Vagina (tissue), 2 donors: ENCODE results near the gene DCTN2. TPM values are rescaled to one million over a fixed set of nuclear protein-coding genes. Genes with fewer than 3 reads are reported as not detected.

Experiments used
- DNase-seq, 2 donors: peaks; one replicate each; pipeline ENCODE4 v3.0.0-alpha.2; 2017; ENCODE audit errors: extremely low spot score in 2 of 2
- H3K27ac ChIP-seq: fragments of 200-600 bp; sonication (generic); one replicate; pipeline ENCODE4 v1.5.1; 2019
- H3K27me3 ChIP-seq: fragments of 200-600 bp; sonication (generic); one replicate; pipeline ENCODE4 v1.5.1; 2019
- H3K36me3 ChIP-seq, 2 donors: fragments of 200-600 bp; sonication (generic); one replicate each; pipeline ENCODE4 v1.5.1; 2017 to 2019
- H3K4me1 ChIP-seq: fragments of 200-600 bp; sonication (generic); one replicate; pipeline ENCODE4 v1.5.1; 2019
- H3K4me3 ChIP-seq, 2 donors: fragments of 200-600 bp; sonication (generic); 1 replicate in 1 of 2; 2 replicates in 1 of 2; pipeline ENCODE4 v1.5.1; 2016 to 2019
- H3K9me3 ChIP-seq: fragments of 200-600 bp; sonication (generic); one replicate; pipeline ENCODE4 v1.5.1; 2019
- CTCF ChIP-seq, 3 experiments: fragments of 450-650 bp in 2 of 3; fragments of 200-600 bp in 1 of 3; sonication (generic) in 1 of 3; IDR thresholded peaks; one replicate each; pipeline ENCODE4 v1.5.1; 2017 to 2019; ENCODE audit warnings: antibody characterized with exemption in 3 of 3, mild to moderate bottlenecking in 2 of 3, moderate library complexity in 2 of 3
- POLR2A ChIP-seq, 2 donors: fragments of 450-650 bp; IDR thresholded peaks; one replicate each; pipeline ENCODE4 v1.6.1; 2017; ENCODE audit warnings: antibody characterized with exemption in 2 of 2, mild to moderate bottlenecking in 2 of 2, moderate library complexity in 2 of 2
- POLR2AphosphoS5 ChIP-seq, 2 donors: sonication (generic); formaldehyde crosslinking; IDR thresholded peaks; one replicate each; pipeline ENCODE4 v1.9.0; 2017; ENCODE audit warnings: antibody characterized with exemption in 2 of 2, mild to moderate bottlenecking in 2 of 2, low read depth in 1 of 2; ENCODE audit not compliant: insufficient read depth in 1 of 2
- intact Hi-C: fragments of 100-400 bp; cut with DNase I; formaldehyde crosslinking; loops from one replicate; pipeline ENCODE4 v1.15.1; 2023
- total RNA-seq: library from RNA; depleted of rRNA; stranded (reverse); fragments of >200 nt; gene quantifications from one replicate; pipeline ENCODE4 v1.2.3, GENCODE V29; 2016

DCTN2 gene
- total RNA-seq, 1 donor from 2014 or later: 131 TPM

DNA sequence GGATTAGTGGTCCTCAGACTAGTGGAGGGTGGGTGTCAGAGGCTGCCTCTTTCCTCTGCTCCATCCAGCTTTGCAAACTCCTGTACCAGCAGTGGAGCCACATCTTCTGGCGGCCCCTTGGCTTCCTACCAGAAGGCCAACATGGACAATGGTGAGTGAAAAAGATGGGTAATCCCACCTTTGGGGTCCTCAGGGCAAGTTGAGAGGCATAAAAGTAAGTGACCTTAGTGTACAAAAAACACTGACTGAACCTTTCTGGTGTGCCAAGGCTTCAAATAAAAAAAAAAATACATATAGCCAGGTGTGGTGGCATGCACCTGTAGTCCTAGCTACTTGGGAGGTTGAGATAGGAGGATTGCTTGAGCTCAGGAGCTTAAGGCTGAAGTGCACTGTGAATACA, 34.8 kb upstream of the DCTN2 start:
- Histone ChIP-seq H3K27me3 (no peaks in the 10 kb centered on the region), H3K4me1 (no peaks in the 10 kb centered on the region), H3K27ac (no peak overlapping the region), H3K9me3 (no peaks in the 10 kb centered on the region), H3K4me3 (no peak overlapping the region), H3K36me3 (no peaks in the 10 kb centered on the region)
- DNase-seq: no peak
- TF ChIP-seq CTCF (IDR thresholded peaks at IDR 0.05): no peak
- intact Hi-C loops: no loop called here

DNA sequence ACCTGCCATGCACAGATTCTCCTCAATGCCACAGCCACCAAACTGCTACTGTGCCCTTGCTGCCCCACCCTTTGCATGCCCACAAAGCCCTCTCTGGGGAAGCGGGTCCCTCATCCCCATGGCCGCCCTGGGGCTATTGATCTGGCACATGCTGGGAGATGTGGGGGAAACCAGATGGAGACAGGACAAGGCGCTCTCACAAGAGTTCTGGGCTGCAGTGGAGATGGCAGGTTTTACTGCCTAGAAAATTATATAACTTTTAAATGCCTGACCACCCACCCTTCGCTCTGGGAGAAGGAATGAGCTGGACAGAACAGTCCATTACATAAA, 33.4 kb upstream of the DCTN2 start:
- Histone ChIP-seq H3K4me3 (no peak overlapping the region), H3K9me3 (no peaks in the 10 kb centered on the region), H3K4me1 (no peaks in the 10 kb centered on the region), H3K27ac (no peak overlapping the region), H3K27me3 (no peaks in the 10 kb centered on the region), H3K36me3 (no peaks in the 10 kb centered on the region)
- intact Hi-C loops: no loop called here
- TF ChIP-seq POLR2A (IDR thresholded peaks at IDR 0.05): no peak
- no peak for TF ChIP-seq CTCF (IDR thresholded peaks at IDR 0.05)
- TF ChIP-seq POLR2AphosphoS5 (IDR thresholded peaks at IDR 0.05; ENCODE audit: insufficient read depth in 1 of 2, low read depth in 1 of 2): no peak
- no peak for DNase-seq

GRCh38 chr12:57579677-57580465, 32.9 kb upstream of the DCTN2 start:
- intact Hi-C loops: no loop called here
- H3K27me3 ChIP-seq: no peaks in the 10 kb centered on the region
- H3K9me3 ChIP-seq: no peaks in the 10 kb centered on the region
- no peak overlapping the region for H3K4me3 ChIP-seq
- no peak for DNase-seq
- no peak for TF ChIP-seq POLR2AphosphoS5 (IDR thresholded peaks at IDR 0.05; ENCODE audit: insufficient read depth in 1 of 2, low read depth in 1 of 2)
- no peak for TF ChIP-seq POLR2A (IDR thresholded peaks at IDR 0.05)
- no peak for TF ChIP-seq CTCF (IDR thresholded peaks at IDR 0.05)
- H3K27ac ChIP-seq: no peak overlapping the region
- no peaks in the 10 kb centered on the region for H3K4me1 ChIP-seq
- no peaks in the 10 kb centered on the region for H3K36me3 ChIP-seq

DNA sequence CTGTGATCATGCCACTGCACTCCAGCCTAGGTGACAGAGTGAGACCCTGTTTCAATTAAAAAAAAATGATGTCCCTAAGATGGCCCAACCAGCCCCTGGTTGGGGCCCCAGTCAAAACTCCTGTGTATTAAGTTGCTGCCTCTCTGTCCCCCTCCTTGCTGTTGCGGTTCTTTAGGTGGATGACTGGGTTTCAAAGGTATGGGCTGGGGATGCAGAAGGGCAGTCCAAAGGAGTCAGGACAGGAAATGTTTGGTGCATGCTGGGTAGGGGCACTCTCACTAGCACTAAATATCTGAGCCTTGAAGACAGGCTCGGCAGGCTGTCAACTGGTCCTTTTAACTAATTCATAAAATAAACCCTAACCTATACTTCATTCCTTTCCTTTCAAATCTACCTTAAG, 32.0 kb upstream of the DCTN2 start:
- Histone ChIP-seq H3K4me3 (no peak overlapping the region), H3K27ac (no peak overlapping the region), H3K36me3 (no peaks in the 10 kb centered on the region), H3K9me3 (no peaks in the 10 kb centered on the region), H3K27me3 (no peaks in the 10 kb centered on the region), H3K4me1 (no peaks in the 10 kb centered on the region)
- DNase-seq: no peak
- no peak for TF ChIP-seq POLR2A (IDR thresholded peaks at IDR 0.05)
- no peak for TF ChIP-seq CTCF (IDR thresholded peaks at IDR 0.05)
- TF ChIP-seq POLR2AphosphoS5 (IDR thresholded peaks at IDR 0.05; ENCODE audit: insufficient read depth in 1 of 2, low read depth in 1 of 2): no peak
- intact Hi-C loops: no loop called here

GRCh38 chr12:57577981-57578758, 31.2 kb upstream of the DCTN2 start:
- H3K36me3 ChIP-seq: no peaks in the 10 kb centered on the region
- intact Hi-C loops: no loop called here
- H3K4me1 ChIP-seq: no peaks in the 10 kb centered on the region
- no peak overlapping the region for H3K27ac ChIP-seq
- H3K9me3 ChIP-seq: no peaks in the 10 kb centered on the region
- TF ChIP-seq POLR2AphosphoS5 (IDR thresholded peaks at IDR 0.05; ENCODE audit: insufficient read depth in 1 of 2, low read depth in 1 of 2) (no peak), POLR2A (IDR thresholded peaks at IDR 0.05) (no peak), CTCF (IDR thresholded peaks at IDR 0.05) (no peak)
- no peak for DNase-seq
- no peaks in the 10 kb centered on the region for H3K27me3 ChIP-seq
- no peak overlapping the region for H3K4me3 ChIP-seq
